UCSD-AML1 (cell line): ENCODE data around the gene NFX1.
"Not testable (repeated sequence)": the region's sequence is repeated elsewhere in the genome, so short reads cannot be mapped to it uniquely, and the experiment has no call there.

Source experiments
- DNase-seq: peaks from one replicate; lab custom pipeline; 2025; ENCODE audit not compliant: unreplicated experiment; lab: John Stamatoyannopoulos, UW

Gene NFX1

GRCh38 chr9:33354651-33355211, 64.4 kb downstream of the NFX1 start:
- DNase-seq, result no peak

DNA sequence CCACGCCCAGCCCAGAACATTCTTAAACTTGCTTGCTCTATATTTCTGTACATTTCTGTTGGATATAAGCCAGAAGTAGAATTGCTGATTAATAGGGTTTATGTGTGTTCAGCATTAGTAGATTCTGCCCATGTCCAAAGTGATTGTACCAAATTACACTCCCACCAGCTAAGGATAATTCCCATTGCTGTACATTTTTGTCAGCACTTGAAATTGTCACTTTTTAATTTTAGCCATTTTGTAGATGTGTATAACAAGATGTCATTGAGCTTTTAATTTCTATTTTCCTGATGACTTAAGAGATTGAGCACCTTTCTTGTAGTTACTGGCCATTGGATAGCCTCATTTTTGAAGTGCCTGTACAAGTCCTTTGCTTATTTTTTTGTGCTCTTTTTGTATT, 65.6 kb downstream of the NFX1 start:
- no peak for DNase-seq

- not testable (repeated sequence) for DNase-seq
Observed at GRCh38 chr9:33358641-33359040, 68.3 kb downstream of the NFX1 start.

DNA sequence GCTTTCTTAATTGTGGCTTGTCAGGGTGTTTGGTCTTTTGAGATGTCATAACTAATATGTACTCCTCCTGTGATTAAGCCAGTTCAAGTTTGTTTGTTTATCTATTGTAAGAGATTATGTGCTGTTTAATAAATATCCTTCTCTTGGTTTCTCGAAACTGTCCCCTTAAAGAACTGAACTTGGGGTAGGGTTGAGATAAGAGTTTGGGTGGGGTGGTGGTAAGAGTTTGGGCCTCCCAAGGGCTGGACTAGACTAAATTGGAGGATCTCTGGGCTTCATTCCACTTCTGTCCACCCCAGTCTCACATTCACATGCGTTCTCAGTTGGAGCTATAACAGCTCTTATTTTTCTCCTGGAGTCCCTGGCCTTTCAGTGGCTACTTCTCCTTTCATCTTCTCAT, 73.8 kb downstream of the NFX1 start:
- DNase-seq, result no peak

DNA sequence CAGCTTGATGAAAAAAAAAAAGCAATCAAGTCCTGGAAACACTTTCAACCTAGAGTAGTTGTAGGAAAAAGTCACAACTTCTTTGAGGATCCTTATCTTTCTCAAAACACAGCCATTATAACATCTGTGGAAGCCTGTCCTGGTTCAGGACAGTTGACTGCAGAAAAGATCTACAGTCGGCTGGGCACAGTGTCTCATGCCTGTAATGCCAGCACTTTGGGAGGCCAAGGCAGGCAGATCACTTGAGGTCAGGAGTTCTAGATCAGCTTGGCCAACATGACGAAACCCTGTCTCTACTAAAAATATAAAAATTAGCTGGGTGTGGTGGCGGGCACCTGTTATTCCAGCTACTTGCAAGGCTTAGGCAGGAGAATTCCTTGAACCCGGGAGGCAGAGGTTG, 74.5 kb downstream of the NFX1 start:
- DNase-seq, result not testable (repeated sequence)

- DNase-seq, result no peak
Observed at GRCh38 chr9:33366979-33367480, 76.7 kb downstream of the NFX1 start.

- no peak for DNase-seq
Observed at GRCh38 chr9:33372900-33373299, 82.6 kb downstream of the NFX1 start.

DNA sequence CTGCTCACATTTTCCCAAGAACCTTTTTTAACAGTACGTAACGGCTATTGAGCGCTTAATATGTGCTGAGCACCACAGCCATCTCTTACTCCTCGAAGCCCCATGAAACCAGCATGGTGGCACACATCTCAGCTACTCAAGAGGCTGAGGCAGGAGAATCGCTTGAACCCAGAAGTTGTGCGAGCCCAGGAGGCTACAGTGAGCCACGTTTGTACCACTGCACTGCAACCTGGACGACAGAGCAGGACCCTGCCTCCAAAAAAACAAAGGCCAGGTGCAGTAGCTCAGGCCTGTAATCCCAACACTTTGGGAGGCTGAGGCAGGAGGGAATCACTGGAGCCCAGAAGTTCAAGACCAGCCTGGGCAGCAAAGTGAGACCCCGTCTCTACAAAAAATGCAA, 83.9 kb downstream of the NFX1 start:
- DNase-seq, result no peak

DNA sequence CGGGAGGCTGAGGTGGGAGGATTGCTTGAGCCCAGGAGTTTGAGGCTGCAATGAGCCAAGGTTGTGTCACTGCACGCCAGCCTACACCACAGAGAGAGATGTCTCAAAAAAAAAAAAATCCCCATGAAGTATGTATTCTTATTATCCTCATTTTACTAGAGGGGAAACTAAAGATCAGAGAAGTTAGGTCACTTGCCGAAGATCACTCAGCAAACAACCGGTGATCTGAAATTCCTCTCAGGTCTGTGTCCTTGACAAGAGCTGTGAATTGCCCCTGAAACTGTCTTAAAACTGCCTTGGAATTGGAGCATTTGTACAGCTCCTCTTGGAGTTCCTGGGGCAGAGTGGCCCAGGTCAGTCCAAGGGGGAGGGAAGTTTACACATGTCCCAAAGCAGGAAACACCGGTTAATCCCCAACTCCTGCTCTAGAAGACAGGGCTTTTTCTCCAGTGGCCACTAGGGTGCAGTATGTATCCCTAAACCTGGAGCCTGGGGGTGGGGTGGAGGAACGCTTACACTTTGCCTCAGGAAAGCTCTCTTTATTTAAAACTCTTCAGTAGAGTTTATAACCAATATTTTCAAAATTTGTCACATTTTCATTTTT, 84.4 kb downstream of the NFX1 start:
- peak; percentile 36 for DNase-seq

DNA sequence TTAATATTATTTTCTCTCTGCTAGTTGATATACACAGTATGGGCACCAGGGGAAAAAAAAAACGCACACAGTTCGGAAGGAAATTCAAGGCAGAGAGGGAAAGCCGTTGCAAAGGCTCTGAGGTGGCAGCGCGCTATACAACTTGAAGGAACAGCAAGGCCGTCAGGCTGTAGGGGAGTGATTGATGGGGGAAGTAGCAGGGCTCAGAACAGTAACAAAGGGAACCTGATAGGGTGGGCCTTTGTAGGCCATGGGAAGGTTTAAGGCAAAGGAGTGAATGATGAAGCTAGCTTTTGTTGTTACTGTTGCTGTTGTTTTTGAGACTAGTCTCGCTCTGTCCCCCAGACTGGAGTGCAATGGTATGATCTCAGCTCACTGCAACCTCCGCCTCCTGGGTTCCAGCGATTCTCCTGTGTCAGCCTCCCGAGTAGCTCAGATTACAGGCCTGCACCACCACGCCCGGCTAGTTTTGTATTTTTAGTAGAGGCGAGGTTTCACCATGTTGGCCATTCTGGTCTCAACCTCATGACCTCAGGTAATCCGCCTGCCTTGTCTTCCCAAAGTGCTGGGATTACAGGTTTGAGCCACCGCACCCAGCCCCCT, 85.0 kb downstream of the NFX1 start:
- no peak for DNase-seq

DNA sequence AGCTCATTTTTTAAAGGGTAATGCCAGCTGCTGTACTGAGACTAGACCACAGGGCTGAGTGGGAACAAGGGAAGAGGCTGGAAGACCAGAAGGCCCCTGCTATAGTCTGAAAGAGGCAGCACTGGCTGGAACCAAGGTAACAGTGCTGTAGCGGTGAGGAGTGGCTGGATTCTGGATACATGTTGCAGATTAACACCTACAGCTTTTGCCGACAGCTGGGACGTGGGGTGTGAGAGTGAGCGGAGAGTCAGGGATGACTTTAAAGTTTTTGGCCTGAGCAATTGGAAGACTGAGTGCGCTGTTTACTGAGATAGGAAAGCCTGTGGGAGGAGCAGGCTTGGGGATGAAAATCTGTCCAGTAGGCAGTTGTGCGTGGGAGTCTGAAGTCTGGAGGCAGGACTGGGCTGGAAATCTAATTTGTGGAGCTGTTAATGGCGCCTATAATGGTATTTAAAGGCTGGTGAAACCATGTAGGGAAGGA, 85.6 kb downstream of the NFX1 start:
- DNase-seq, result no peak

GRCh38 chr9:33377089-33377715, 86.9 kb downstream of the NFX1 start:
- DNase-seq, result no peak

DNA sequence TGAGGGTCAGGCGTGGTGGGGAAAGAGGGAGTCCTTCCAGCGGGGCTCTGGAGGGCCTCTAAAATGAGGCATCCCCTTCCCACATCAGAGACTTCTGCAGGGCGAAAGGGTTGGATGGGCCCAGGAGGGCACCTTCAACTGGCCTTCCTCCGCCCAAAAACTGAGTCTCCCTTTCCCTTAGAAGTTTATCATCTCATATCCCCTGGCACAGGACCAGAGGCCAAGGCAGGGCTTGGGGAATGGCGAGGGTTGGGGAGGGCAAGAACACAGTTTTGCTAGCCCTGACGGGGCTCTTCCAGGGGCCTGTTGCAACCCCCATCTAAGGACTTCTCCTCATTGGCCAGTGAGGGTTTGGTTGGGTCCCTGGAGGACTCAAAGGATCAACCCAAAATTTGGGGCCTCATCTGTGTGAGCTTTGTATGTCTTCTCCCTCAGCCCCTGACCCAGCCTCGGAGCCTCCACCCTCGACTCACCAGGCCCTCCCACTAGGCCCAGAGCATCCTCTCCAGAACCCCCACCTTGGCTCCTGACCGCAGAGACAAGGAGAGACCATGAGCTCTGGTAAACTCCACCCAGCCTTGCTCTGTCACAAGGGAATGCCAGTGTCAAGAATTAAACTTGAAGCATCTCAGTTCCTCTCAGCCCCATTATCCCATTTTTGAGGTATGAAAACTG, 87.9 kb downstream of the NFX1 start:
- no peak for DNase-seq

- DNase-seq, result no peak
Observed at GRCh38 chr9:33379666-33380389, 89.5 kb downstream of the NFX1 start.

DNA sequence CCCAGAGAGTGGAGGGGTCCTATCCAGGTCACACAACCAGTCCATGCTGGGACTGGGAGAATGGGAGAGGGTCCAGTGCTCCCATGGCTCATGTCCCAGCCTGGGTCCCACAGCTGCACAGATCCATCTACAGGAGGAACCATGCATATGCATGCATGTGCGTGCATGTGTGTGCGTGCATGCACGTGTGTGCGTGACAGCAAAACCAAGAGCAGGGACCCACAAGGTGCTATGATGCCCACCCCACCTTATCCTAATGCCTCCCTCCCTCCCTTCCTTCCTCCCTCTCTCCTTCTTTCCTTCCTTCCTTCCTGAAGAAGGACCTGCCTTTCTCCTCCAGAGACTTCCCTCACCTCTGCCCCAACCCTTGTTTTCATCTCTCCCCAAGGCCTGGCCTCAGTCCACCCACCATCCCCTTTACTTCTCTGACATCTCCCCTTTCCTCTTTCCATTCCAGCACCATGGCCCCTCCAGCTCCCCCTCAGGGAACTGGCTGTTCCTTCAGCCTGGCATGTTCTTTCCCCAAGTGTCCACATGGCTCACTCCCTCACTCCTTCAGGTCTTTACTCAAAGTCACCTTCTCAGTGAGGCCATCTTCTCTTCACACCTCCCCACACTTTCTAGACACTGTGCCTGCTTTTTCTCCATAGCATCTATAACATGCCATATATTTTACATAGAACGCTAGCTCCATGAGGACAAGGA, 90.2 kb downstream of the NFX1 start:
- DNase-seq, result no peak

GRCh38 chr9:33381231-33381791, 91.0 kb downstream of the NFX1 start:
- no peak for DNase-seq

DNA sequence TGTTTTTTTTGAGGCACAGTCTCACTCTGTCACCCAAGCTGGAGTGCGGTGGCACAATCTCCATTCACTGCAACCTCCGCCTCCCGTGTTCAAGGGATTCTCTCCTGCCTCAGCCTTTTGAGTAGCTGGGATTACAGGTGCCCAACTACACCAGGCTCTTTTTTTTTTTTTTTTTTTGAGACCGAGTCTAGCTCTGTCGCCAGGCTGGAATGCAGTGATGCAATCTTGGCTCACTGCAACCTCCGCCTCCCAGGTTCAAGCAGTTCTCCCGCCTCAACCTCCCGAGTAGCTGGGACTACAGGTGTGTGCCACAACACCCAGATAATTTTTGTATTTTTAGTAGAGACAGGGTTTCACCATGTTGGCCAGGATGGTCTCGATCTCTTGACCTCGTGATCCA, 92.1 kb downstream of the NFX1 start:
- not testable (repeated sequence) for DNase-seq

DNA sequence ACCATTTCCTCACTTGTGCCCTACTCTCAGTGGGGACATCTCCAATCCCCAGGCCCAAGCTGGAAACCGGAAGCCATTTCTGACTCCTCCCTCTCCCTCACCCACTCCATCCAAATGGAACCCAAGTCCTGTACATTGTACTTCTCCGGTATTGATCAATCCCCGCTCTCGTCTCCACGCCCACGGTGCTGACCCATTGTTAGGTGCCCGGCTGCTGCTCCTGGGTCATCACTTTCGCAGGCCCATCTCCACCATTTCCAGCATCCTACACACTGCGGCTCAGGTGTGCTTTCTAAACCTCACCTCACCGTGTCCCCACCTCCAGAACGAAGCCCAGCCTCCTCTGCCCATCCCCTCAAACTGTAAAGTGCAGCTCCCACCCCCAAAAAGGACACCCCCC, 93.1 kb downstream of the NFX1 start:
- not testable (repeated sequence) for DNase-seq

GRCh38 chr9:33385536-33385935, 95.2 kb downstream of the NFX1 start:
- not testable (repeated sequence) for DNase-seq
